ENCODE measurements around the gene FAHD2B. TPM values are rescaled to one million over a fixed set of nuclear protein-coding genes. Genes with fewer than 3 reads are reported as not detected.
"Not testable (repeated sequence)": the region's sequence is repeated elsewhere in the genome, so short reads cannot be mapped to it uniquely, and the experiment has no call there.

Gene FAHD2B
- total RNA-seq, 1 donor from 2014 or later: 0.72 TPM

DNA sequence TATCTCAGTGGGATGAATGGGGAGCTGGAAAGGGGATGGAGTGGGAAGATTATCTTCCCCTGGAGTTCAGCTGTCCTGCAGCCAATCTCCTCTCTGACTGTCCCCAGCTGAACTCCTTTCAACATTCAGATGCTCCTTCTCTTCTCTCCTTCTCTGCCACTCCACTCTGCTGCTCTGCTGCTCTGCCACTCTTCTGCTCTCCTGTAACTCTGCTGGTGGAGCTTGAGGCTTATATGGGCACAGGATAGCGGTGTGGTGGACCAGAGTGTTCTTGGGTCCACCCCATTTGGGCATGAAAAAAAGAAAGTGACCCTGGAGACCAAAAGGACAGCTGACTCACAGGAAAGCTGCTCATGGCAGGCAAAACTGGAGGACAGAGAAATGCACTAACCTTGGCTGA lies 26.6 kb downstream of the FAHD2B start:
- DNase-seq (ENCODE audit: low spot score): no peak

GRCh38 chr2:97067279-97068004 lies 27.2 kb downstream of the FAHD2B start:
- no peak for DNase-seq (ENCODE audit: low spot score)

- not testable (repeated sequence) for DNase-seq (ENCODE audit: low spot score)
Measured at GRCh38 chr2:97066030-97066429, 28.7 kb downstream of the FAHD2B start.

- DNase-seq (ENCODE audit: low spot score): not testable (repeated sequence)
Measured at GRCh38 chr2:97062020-97062419, 32.7 kb downstream of the FAHD2B start.

- not testable (repeated sequence) for DNase-seq (ENCODE audit: low spot score)
Measured at GRCh38 chr2:97059782-97060181, 34.9 kb downstream of the FAHD2B start.

GRCh38 chr2:97056150-97056549 lies 38.5 kb downstream of the FAHD2B start:
- DNase-seq (ENCODE audit: low spot score): not testable (repeated sequence)

GRCh38 chr2:97050032-97050431 lies 44.6 kb downstream of the FAHD2B start:
- not testable (repeated sequence) for DNase-seq (ENCODE audit: low spot score)

- DNase-seq (ENCODE audit: low spot score): not testable (repeated sequence)
Measured at GRCh38 chr2:97048448-97048847, 46.2 kb downstream of the FAHD2B start.

DNA sequence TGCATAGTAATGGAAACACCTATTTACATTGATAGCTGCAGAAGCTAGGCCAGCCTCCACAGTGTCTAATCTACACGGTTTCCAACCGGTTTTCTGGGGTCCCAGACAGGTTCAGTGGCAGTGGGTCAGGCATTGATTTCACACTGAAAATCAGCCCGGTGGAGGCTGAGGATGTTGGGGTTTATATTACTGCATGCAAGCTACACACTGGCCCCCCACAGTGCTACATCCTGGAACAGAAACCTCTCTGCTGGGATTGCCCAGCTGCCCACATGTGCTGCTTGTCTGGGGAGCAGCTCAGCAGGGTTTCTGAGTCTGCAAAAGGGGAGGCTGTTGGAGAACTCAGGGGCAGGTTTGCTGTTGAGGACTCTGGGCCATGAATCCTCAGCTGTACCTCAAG lies 48.0 kb downstream of the FAHD2B start:
- DNase-seq (ENCODE audit: low spot score): not testable (repeated sequence)

DNA sequence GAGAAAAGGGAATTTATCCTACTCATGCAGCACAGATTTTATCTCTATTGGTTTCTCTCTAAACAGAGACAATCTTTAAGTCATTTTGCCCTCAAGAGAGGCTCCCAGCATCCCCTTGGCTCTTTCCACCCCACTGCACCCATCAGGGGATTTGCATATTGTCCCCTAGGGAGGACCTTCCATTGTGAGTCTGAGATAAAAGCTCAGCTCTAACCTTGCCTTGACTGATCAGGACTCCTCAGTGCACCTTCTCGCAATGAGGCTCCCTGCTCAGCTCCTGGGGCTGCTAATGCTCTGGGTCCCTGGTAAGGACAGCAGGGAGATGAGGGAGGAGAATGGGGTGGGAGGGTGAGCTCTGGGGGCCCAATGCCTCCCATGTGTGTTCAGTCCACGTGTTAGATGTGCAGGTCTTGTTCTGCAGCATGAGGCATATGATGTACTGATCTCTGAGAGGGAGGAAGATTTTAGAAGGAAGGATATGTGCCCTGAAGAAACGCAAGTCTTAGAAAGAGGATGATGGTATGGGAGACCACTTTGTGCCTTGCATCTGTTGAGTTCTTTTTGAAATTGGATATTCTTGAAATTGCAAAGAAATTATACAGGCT lies 48.7 kb downstream of the FAHD2B start:
- not testable (repeated sequence) for DNase-seq (ENCODE audit: low spot score)

Other genes starting within 250 kb of the FAHD2B start
- 17.3 TPM for gene ANKRD39, start 236.9 kb downstream of the FAHD2B start, total RNA-seq (ENCODE audit: insufficient read depth, low replicate concordance)
- 25.5 TPM for gene SEMA4C, start 224.8 kb downstream of the FAHD2B start, total RNA-seq (ENCODE audit: insufficient read depth, low replicate concordance)
- gene FAM178B, start 108.3 kb downstream of the FAHD2B start, total RNA-seq (ENCODE audit: insufficient read depth, low replicate concordance): not detected
- 145 TPM for gene ANKRD36, start 18.3 kb upstream of the FAHD2B start, total RNA-seq (ENCODE audit: insufficient read depth, low replicate concordance)